Mucosa of rectum (tissue), 2 donors: ENCODE data around the gene CUL9.

Experiments
- H3K27ac ChIP-seq, 2 donors: one replicate each; pipeline ENCODE4 v1.7.0; 2013; ENCODE audit warnings: inconsistent platforms in 2 of 2, low read depth in 2 of 2, low read length in 2 of 2
- H3K27me3 ChIP-seq, 2 donors: one replicate each; pipeline ENCODE4 v1.7.0; 2013; ENCODE audit warnings: low read length in 2 of 2; ENCODE audit not compliant: control insufficient read depth in 2 of 2, insufficient read depth in 2 of 2
- H3K36me3 ChIP-seq, 2 donors: one replicate each; pipeline ENCODE4 v1.7.0; 2013; ENCODE audit warnings: low read length in 2 of 2; ENCODE audit not compliant: control insufficient read depth in 2 of 2, insufficient read depth in 2 of 2
- H3K4me1 ChIP-seq, 2 donors: one replicate each; pipeline ENCODE4 v1.7.0; 2013; ENCODE audit warnings: low read length in 2 of 2, mild to moderate bottlenecking in 1 of 2; ENCODE audit not compliant: control insufficient read depth in 2 of 2, insufficient read depth in 2 of 2
- H3K4me3 ChIP-seq, 2 donors: one replicate each; pipeline ENCODE4 v1.7.0; 2013; ENCODE audit warnings: low read length in 2 of 2
- H3K9ac ChIP-seq, 2 donors: one replicate each; pipeline ENCODE4 v1.7.0; 2013; ENCODE audit warnings: low read length in 2 of 2, low read depth in 1 of 2, mild to moderate bottlenecking in 1 of 2
- H3K9me3 ChIP-seq, 2 donors: one replicate each; pipeline ENCODE4 v1.7.0; 2013; ENCODE audit warnings: low read length in 2 of 2; ENCODE audit not compliant: control insufficient read depth in 2 of 2
- donor health status: healthy.
- donor health status: Normal muscosa, but diverticular disease.

Gene CUL9

GRCh38 chr6:43226192-43226851 lies 44.3 kb downstream of the CUL9 start:
- Histone ChIP-seq H3K9me3 (no peaks in the 10 kb centered on the region), H3K4me1 (peaks cover 3 to 4% of the 10 kb centered on the region in 2 donors), H3K27ac (no peak overlapping the region), H3K36me3 (peaks cover 6 to 23% of the 10 kb centered on the region in 2 donors), H3K4me3 (no peak overlapping the region), H3K9ac (no peak overlapping the region), H3K27me3 (no peaks in the 10 kb centered on the region)

GRCh38 chr6:43228951-43229802 lies 47.2 kb downstream of the CUL9 start, which contains the start of gene DNPH1:
TSS of gene DNPH1 (minus strand) at chr6:43229481. CDS start at chr6:43229456, 25 bp downstream.
- Histone ChIP-seq H3K9me3 (no peaks in the 10 kb centered on the region), H3K4me1 (peaks cover 3 to 4% of the 10 kb centered on the region in 2 donors), H3K36me3 (peaks cover 2 to 7% of the 10 kb centered on the region in 2 donors), H3K27me3 (peaks cover 0 to 3% of the 10 kb centered on the region in 2 donors), H3K4me3 (peak within 1 kb of the TSS; percentile 63 to 79), H3K27ac (peak within 1 kb of the TSS; percentile 52 to 61), H3K9ac (peak within 1 kb of the TSS; percentile 60 to 70)

DNA sequence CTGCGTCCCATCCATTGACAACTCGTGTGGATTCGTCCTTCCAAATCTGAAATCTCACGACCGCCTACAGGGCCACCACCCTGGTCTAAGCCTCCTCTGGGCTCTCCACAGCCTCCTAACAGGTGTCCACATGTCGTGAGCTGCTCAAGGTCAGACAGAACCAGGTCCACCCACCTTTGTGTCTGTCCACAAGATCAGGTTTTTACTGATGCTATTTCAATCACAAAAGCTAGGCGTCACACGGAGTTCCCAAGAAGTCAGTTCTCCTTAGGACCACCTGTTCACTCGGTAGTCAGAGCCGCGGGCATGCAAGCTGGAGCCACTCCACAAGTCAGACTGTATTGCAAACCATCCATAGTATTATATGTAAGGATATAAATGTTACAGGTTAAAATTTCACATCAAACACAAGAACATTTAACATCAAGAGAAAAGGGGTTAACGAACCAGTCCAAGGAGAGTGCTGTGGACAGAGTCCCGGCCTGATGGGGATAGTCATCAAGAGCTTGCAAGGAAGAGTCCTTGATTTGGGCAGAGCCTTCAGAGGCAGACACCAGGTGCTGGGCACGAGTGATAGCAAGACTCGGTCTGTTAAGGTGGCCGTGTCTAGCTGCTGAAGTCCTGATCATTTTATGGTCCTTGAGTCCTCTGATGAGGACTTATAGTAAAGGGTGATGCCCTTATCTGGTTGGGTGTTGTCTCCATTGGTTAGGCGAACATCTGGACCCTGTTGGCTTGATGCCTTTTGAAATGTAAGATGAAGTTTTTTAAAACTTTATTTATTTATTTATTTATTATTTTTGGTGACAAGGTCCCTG lies 48.0 kb downstream of the CUL9 start:
- H3K9me3 ChIP-seq = no peaks in the 10 kb centered on the region
- H3K9ac ChIP-seq = peak overlapping the region in 1 of 2 donors; percentile 70
- peak overlapping the region; percentile 63 to 79 for H3K4me3 ChIP-seq
- H3K36me3 ChIP-seq = peaks cover 0 to 7% of the 10 kb centered on the region in 2 donors
- peaks cover 3 to 4% of the 10 kb centered on the region in 2 donors for H3K4me1 ChIP-seq
- peaks cover 0 to 3% of the 10 kb centered on the region in 2 donors for H3K27me3 ChIP-seq
- no peak overlapping the region for H3K27ac ChIP-seq

DNA sequence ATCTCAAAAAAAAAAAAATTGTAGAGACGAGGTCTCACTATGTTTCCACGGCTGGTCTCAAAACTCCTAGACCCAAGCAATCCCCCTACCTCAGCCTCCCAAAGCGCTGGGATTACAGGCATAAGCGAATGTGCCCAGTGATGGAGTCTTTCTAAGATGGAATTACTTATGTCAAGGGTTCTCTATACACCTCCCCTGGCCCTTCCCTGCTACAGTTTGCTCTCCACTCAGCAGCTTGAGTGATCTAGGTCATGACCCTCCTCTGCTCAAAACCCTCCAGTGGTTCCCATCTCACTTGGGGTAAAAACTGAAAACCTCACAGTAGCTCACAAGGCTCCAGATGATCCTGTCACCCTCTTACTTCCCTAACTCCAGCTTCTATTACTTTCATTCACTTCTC lies 49.1 kb downstream of the CUL9 start:
- no peak overlapping the region for H3K9ac ChIP-seq
- H3K4me3 ChIP-seq = no peak overlapping the region
- peaks cover 0 to 3% of the 10 kb centered on the region in 2 donors for H3K27me3 ChIP-seq
- H3K9me3 ChIP-seq = no peaks in the 10 kb centered on the region
- H3K4me1 ChIP-seq = peaks cover 3 to 4% of the 10 kb centered on the region in 2 donors
- no peak overlapping the region for H3K27ac ChIP-seq
- peaks cover 0 to 4% of the 10 kb centered on the region in 2 donors for H3K36me3 ChIP-seq

DNA sequence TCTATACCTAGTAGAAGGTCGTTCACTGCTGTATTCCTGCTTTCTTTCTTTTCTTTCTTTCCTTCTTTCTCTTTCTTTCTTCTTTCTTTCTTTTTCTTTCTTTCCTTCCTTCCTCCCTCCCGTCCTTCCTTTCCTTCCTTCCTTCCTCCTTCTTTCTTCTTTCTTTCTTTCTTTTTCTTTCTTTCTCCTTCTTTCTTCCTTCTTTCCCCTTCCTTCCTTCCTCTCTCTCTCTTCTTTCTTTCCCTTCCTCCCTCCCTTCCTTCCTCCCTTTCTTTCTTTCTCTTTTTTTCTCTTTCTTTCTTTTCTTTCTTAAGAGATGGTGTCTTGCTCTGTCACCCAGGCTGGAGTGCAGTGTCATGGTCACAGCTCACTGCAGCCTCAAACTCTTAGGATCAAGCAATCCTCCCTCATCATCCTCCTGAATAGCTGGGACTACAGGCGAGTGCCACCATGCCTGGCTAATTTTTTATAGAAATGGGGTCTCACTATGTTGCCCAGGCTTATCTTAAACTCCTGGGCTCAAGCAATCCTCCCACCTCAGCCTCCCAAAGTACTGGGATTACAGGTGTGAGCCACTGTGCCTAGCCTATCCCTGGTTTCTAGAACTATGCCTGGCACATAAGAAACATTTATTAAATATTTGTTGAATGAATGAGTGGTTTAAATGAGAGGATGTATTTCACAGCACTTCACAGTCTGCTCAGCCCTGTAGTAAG lies 49.9 kb downstream of the CUL9 start:
- peaks cover 0 to 3% of the 10 kb centered on the region in 2 donors for H3K27me3 ChIP-seq
- H3K9ac ChIP-seq = no peak overlapping the region
- no peak overlapping the region for H3K4me3 ChIP-seq
- H3K27ac ChIP-seq = no peak overlapping the region
- no peaks in the 10 kb centered on the region for H3K9me3 ChIP-seq
- H3K36me3 ChIP-seq = no peaks in the 10 kb centered on the region
- peaks cover 3 to 4% of the 10 kb centered on the region in 2 donors for H3K4me1 ChIP-seq

DNA sequence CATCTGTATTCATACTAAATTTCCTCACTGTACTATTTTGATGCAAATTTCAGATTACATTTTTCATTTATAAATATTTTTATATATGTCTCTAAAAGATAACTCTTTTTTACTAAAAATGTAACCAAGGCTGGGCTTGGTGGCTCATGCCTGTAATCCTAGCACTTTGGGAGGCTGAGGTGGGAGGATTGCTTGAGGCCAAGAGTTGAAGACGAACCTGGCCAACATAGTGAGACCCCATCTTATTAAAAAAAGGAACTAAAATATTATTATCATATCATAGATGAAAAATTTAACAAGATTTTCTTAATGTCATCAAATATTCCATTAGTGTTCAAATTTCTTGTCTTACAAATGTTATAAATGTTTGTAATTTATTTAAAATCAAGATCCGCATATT lies 53.8 kb downstream of the CUL9 start:
- H3K4me1 ChIP-seq = no peaks in the 10 kb centered on the region
- H3K36me3 ChIP-seq = no peaks in the 10 kb centered on the region
- H3K9ac ChIP-seq = no peak overlapping the region
- no peak overlapping the region for H3K27ac ChIP-seq
- H3K9me3 ChIP-seq = no peaks in the 10 kb centered on the region
- H3K4me3 ChIP-seq = no peak overlapping the region
- H3K27me3 ChIP-seq = peaks cover 0 to 3% of the 10 kb centered on the region in 2 donors

DNA sequence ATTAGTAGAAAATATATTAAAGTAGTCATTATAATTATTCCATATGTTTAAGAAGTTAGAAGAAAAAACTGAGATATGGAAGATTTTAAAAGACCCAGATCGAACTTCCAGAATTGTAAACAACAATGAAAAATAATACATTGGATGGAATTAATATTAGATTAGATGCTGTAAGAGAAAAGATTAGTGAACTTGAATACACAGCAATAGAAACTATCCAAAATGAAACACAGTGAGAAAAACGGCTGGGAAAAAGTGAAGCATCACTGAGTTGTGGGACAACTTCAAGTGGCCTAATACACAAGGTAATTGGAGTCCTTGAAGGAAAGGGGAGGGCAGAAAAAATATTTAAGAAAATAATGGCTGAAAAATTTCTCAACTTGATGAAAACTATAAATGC lies 57.1 kb downstream of the CUL9 start:
- Histone ChIP-seq H3K9me3 (no peaks in the 10 kb centered on the region), H3K4me3 (no peak overlapping the region), H3K27me3 (peaks cover 18 to 24% of the 10 kb centered on the region in 2 donors), H3K4me1 (no peaks in the 10 kb centered on the region), H3K9ac (no peak overlapping the region), H3K27ac (no peak overlapping the region), H3K36me3 (no peaks in the 10 kb centered on the region)

DNA sequence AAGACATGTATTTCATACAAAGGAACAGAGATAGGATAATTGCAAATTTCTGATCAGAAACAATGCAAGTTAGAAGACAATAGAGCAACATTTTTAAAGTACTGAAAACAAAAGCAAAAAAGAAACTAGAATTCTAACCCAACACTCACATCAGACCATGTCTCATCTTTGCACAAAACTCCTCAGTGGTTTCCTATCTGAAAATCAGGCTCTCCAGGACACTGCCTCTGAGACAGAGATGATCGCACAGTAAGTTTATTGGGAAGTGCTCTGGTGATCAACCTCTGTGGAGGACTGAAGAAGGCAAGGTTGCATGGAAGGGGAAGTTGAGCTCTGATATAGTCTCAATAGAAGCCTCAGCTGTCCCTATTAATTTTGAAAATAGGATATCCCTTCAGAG lies 59.0 kb downstream of the CUL9 start:
- H3K4me1 ChIP-seq = no peaks in the 10 kb centered on the region
- H3K9ac ChIP-seq = no peak overlapping the region
- H3K27ac ChIP-seq = no peak overlapping the region
- H3K36me3 ChIP-seq = no peaks in the 10 kb centered on the region
- H3K9me3 ChIP-seq = no peaks in the 10 kb centered on the region
- no peak overlapping the region for H3K4me3 ChIP-seq
- H3K27me3 ChIP-seq = peaks cover 28 to 41% of the 10 kb centered on the region in 2 donors

DNA sequence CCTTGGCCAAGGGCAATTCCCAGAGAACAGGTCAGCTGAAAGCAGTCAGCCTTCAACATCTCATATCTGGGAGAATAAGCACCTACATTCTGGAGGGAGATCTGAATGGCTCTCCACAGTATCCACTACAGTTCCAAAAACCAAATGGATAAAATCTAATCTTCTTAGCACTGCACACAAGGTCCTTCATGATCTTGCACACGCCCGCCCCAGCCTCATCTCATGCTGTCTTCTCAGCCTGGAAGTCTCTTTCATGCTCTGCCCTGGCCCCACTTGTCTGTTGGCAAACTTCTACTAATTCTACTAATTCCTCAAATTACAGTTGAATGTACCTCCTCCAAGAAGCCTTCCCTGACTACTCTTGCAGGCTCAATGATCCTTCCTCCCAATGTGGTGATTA lies 59.5 kb downstream of the CUL9 start:
- Histone ChIP-seq H3K9ac (no peak overlapping the region), H3K27ac (no peak overlapping the region), H3K4me1 (no peaks in the 10 kb centered on the region), H3K4me3 (no peak overlapping the region), H3K9me3 (no peaks in the 10 kb centered on the region), H3K27me3 (peaks cover 28 to 42% of the 10 kb centered on the region in 2 donors), H3K36me3 (no peaks in the 10 kb centered on the region)
